Hematopoietic multipotent progenitor cell treated with erythropoietin and hydrocortisone succinate and interleukin-3 and kit ligand, for 15 days (in vitro differentiated cells): Measurements from ENCODE around the gene PARP3.
A peak's percentile ranks its signal among the peaks of the same experiment; 100 is the strongest.

Experiments used
- DNase-seq: peaks from one replicate; pipeline ENCODE4 v3.0.0-alpha.2; 2015; ENCODE audit warnings: low spot score

The PARP3 gene

GRCh38 chr3:51934139-51934850, 7.9 kb upstream of the PARP3 start:
- no peak for DNase-seq

GRCh38 chr3:51934991-51935885, 6.9 kb upstream of the PARP3 start:
- DNase-seq: no peak

- DNase-seq: no peak
These were observed 6.0 kb upstream of the PARP3 start for GRCh38 chr3:51935886-51936755.

GRCh38 chr3:51937014-51937413, 5.1 kb upstream of the PARP3 start:
- no peak for DNase-seq

GRCh38 chr3:51937611-51938450, 4.3 kb upstream of the PARP3 start:
- no peak for DNase-seq

- DNase-seq: no peak
These were observed 3.3 kb upstream of the PARP3 start for GRCh38 chr3:51938780-51939425.

GRCh38 chr3:51940648-51941462, 1.3 kb upstream of the PARP3 start:
- DNase-seq: no peak

GRCh38 chr3:51941463-51941797, 733 bp upstream of the PARP3 start:
- no peak for DNase-seq

GRCh38 chr3:51942603-51943450, 664 bp downstream of the PARP3 start:
- peak; percentile 63 for DNase-seq

- no peak for DNase-seq
These were observed 1.6 kb downstream of the PARP3 start for GRCh38 chr3:51943451-51944391.

GRCh38 chr3:51944451-51945021, 2.4 kb downstream of the PARP3 start:
- no peak for DNase-seq

- DNase-seq: no peak
These were observed 3.1 kb downstream of the PARP3 start for GRCh38 chr3:51945031-51945840.

GRCh38 chr3:51945926-51946705, 4.0 kb downstream of the PARP3 start:
- no peak for DNase-seq

GRCh38 chr3:51946796-51947195, 4.6 kb downstream of the PARP3 start:
- no peak for DNase-seq

GRCh38 chr3:51947215-51947900, 5.2 kb downstream of the PARP3 start:
- DNase-seq: no peak
